ENCODE data around the gene FUBP3.

Gene FUBP3

GRCh38 chr9:130587921-130588320 is 8.5 kb downstream of the FUBP3 start:
- Histone ChIP-seq H3F3A (ENCODE audit: insufficient read depth) (no peaks in the 10 kb centered on the region), H3K9ac (ENCODE audit: low read length) (no peak overlapping the region), H3K9me3 (ENCODE audit: insufficient read depth, low read length) (no peaks in the 10 kb centered on the region), H3K27ac (ENCODE audit: low read depth, low read length) (no peak overlapping the region), H2AFZ (ENCODE audit: low read depth, low read length, severe bottlenecking) (no peak overlapping the region), H3K27me3 (ENCODE audit: low read length) (no peaks in the 10 kb centered on the region), H3K9me2 (replicated peaks; ENCODE audit: insufficient read depth, low read length) (no peaks in the 10 kb centered on the region), H4K20me1 (ENCODE audit: low read depth, low read length) (no peaks in the 10 kb centered on the region; the same call in 1 of the 2 replicates), H3K36me3 (ENCODE audit: low read length) (no peaks in the 10 kb centered on the region), H3K4me3 (ENCODE audit: insufficient read depth, low read length, poor library complexity, severe bottlenecking) (no peak overlapping the region), H3K79me2 (ENCODE audit: insufficient read depth, low read length) (peaks cover 71% of the 10 kb centered on the region), H3K4me2 (ENCODE audit: low read depth, low read length, poor library complexity, severe bottlenecking) (no peak overlapping the region)
- TF ChIP-seq EZH2phosphoT487 (conservative IDR thresholded peaks at IDR 0.05; ENCODE audit: low read length) (no peak), CTCF (IDR thresholded peaks at IDR 0.05; ENCODE audit: insufficient read depth, low read length, poor library complexity, severe bottlenecking) (no peak)

GRCh38 chr9:130588416-130588815 is 9.0 kb downstream of the FUBP3 start:
- TF ChIP-seq EZH2phosphoT487 (conservative IDR thresholded peaks at IDR 0.05; ENCODE audit: low read length) = no peak
- no peak for TF ChIP-seq CTCF (IDR thresholded peaks at IDR 0.05; ENCODE audit: insufficient read depth, low read length, poor library complexity, severe bottlenecking)
- no peaks in the 10 kb centered on the region; the same call in 1 of the 2 replicates for H4K20me1 ChIP-seq (ENCODE audit: low read depth, low read length)
- no peak overlapping the region for H2AFZ ChIP-seq (ENCODE audit: low read depth, low read length, severe bottlenecking)
- no peak overlapping the region for H3K4me3 ChIP-seq (ENCODE audit: insufficient read depth, low read length, poor library complexity, severe bottlenecking)
- H3K9ac ChIP-seq (ENCODE audit: low read length) = no peak overlapping the region
- H3K9me3 ChIP-seq (ENCODE audit: insufficient read depth, low read length) = no peaks in the 10 kb centered on the region
- no peaks in the 10 kb centered on the region for H3K27me3 ChIP-seq (ENCODE audit: low read length)
- no peaks in the 10 kb centered on the region for H3K36me3 ChIP-seq (ENCODE audit: low read length)
- no peaks in the 10 kb centered on the region for H3K9me2 ChIP-seq (replicated peaks; ENCODE audit: insufficient read depth, low read length)
- no peak overlapping the region for H3K27ac ChIP-seq (ENCODE audit: low read depth, low read length)
- peaks cover 71% of the 10 kb centered on the region for H3K79me2 ChIP-seq (ENCODE audit: insufficient read depth, low read length)
- H3K4me2 ChIP-seq (ENCODE audit: low read depth, low read length, poor library complexity, severe bottlenecking) = no peak overlapping the region
- no peaks in the 10 kb centered on the region for H3F3A ChIP-seq (ENCODE audit: insufficient read depth)

- H3K4me3 ChIP-seq (ENCODE audit: insufficient read depth, low read length, poor library complexity, severe bottlenecking) = no peak overlapping the region
- no peaks in the 10 kb centered on the region; the same call in 1 of the 2 replicates for H4K20me1 ChIP-seq (ENCODE audit: low read depth, low read length)
- peaks cover 78% of the 10 kb centered on the region for H3K79me2 ChIP-seq (ENCODE audit: insufficient read depth, low read length)
- H3K27ac ChIP-seq (ENCODE audit: low read depth, low read length) = no peak overlapping the region
- no peaks in the 10 kb centered on the region for H3K9me2 ChIP-seq (replicated peaks; ENCODE audit: insufficient read depth, low read length)
- no peak overlapping the region for H3K4me2 ChIP-seq (ENCODE audit: low read depth, low read length, poor library complexity, severe bottlenecking)
- no peaks in the 10 kb centered on the region for H3F3A ChIP-seq (ENCODE audit: insufficient read depth)
- no peaks in the 10 kb centered on the region for H3K27me3 ChIP-seq (ENCODE audit: low read length)
- H2AFZ ChIP-seq (ENCODE audit: low read depth, low read length, severe bottlenecking) = no peak overlapping the region
- H3K9me3 ChIP-seq (ENCODE audit: insufficient read depth, low read length) = no peaks in the 10 kb centered on the region
- TF ChIP-seq CTCF (IDR thresholded peaks at IDR 0.05; ENCODE audit: insufficient read depth, low read length, poor library complexity, severe bottlenecking) (no peak), EZH2phosphoT487 (conservative IDR thresholded peaks at IDR 0.05; ENCODE audit: low read length) (no peak)
- no peaks in the 10 kb centered on the region for H3K36me3 ChIP-seq (ENCODE audit: low read length)
- no peak overlapping the region for H3K9ac ChIP-seq (ENCODE audit: low read length)
Measured at GRCh38 chr9:130589754-130590153, 10.4 kb downstream of the FUBP3 start.

Measured in SU-DHL-6 (cell line).